ENCODE results near the gene CTTNBP2. TPM values are rescaled to one million over a fixed set of nuclear protein-coding genes. Genes with fewer than 3 reads are reported as not detected.

The CTTNBP2 gene
- total RNA-seq, 1 donor from 2014 or later, result 25.0 TPM

GRCh38 chr7:117755136-117755535 is 118.1 kb downstream of the CTTNBP2 start:
- Histone ChIP-seq H3K36me3 (peaks cover 0 to 27% of the 10 kb centered on the region in 2 donors), H3K4me3 (no peak overlapping the region), H3K9me3 (no peaks in the 10 kb centered on the region), H3K27me3 (no peaks in the 10 kb centered on the region), H3K27ac (no peak overlapping the region), H3K4me1 (no peaks in the 10 kb centered on the region)
- intact Hi-C loops (cut with DNase I), result loop anchor here (5.0 kb wide), 1 partner anchor 342 kb away; no protein-coding TSS in a partner anchor
- no peak for DNase-seq (ENCODE audit: extremely low spot score in 2 of 2)
- TF ChIP-seq, protein P1, sequence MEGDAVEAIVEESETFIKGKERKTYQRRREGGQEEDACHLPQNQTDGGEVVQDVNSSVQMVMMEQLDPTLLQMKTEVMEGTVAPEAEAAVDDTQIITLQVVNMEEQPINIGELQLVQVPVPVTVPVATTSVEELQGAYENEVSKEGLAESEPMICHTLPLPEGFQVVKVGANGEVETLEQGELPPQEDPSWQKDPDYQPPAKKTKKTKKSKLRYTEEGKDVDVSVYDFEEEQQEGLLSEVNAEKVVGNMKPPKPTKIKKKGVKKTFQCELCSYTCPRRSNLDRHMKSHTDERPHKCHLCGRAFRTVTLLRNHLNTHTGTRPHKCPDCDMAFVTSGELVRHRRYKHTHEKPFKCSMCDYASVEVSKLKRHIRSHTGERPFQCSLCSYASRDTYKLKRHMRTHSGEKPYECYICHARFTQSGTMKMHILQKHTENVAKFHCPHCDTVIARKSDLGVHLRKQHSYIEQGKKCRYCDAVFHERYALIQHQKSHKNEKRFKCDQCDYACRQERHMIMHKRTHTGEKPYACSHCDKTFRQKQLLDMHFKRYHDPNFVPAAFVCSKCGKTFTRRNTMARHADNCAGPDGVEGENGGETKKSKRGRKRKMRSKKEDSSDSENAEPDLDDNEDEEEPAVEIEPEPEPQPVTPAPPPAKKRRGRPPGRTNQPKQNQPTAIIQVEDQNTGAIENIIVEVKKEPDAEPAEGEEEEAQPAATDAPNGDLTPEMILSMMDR (IDR thresholded peaks at IDR 0.05), result no peak
- no peak for TF ChIP-seq POLR2A (IDR thresholded peaks at IDR 0.05)

GRCh38 chr7:117751775-117752174 is 121.5 kb downstream of the CTTNBP2 start:
- peaks cover 0 to 17% of the 10 kb centered on the region in 2 donors for H3K36me3 ChIP-seq
- H3K9me3 ChIP-seq, result no peaks in the 10 kb centered on the region
- no peak overlapping the region for H3K27ac ChIP-seq
- H3K27me3 ChIP-seq, result no peaks in the 10 kb centered on the region
- H3K4me3 ChIP-seq, result no peak overlapping the region
- TF ChIP-seq, protein P1 (IDR thresholded peaks at IDR 0.05), result no peak
- no peak for TF ChIP-seq POLR2A (IDR thresholded peaks at IDR 0.05)
- no peak for TF ChIP-seq POLR2AphosphoS5 (IDR thresholded peaks at IDR 0.05; ENCODE audit: insufficient read depth in 1 of 2, low read depth in 1 of 2)
- no peak for DNase-seq (ENCODE audit: extremely low spot score in 2 of 2)
- intact Hi-C loops (cut with DNase I), result no loop called here
- no peaks in the 10 kb centered on the region for H3K4me1 ChIP-seq

DNA sequence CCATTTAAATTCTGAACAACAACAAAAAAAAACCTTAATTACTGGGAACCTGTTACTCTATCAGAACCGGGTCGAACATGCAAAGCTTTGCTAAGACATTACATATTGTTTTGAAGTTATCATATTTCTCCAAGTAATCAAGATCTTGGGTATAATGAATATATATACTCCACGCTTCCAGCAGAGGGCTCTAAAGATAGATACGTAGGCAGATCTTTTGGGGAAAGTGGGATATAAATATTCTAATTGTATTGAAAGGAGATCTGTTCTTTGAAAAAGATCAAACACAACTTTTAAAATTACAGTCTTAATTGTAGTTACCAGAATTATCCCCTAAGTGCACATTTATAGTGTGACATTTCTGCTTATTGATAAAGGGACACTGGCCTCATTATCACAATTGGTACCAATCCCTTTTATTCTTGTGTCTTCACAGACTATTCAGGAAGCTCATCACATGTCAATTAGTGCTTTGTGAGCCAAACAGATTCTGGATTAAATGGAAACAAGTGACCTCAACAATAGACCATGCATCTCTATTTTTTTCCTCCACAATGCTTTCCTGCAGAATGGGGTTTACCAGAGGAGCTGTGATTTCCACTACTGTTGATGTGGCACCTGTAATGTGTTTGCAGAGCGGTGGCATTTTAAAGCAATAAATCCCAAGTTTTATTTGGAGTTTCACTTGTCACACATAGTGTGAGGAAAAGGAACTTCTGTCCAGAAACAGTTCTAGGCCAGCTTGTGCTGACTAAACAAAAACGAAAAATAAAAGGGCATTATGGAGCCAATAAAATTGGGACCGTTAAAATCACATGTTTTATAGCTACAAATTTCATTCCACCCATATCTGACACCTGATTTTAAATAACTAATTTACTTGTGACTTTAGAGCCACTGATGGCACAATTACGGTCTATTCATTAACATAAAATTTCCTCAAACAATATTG is 122.4 kb downstream of the CTTNBP2 start:
- Histone ChIP-seq H3K4me1 (no peaks in the 10 kb centered on the region), H3K27me3 (no peaks in the 10 kb centered on the region), H3K4me3 (no peak overlapping the region), H3K27ac (no peak overlapping the region), H3K36me3 (peaks cover 0 to 9% of the 10 kb centered on the region in 2 donors), H3K9me3 (no peaks in the 10 kb centered on the region)
- TF ChIP-seq POLR2A (IDR thresholded peaks at IDR 0.05) (no peak), POLR2AphosphoS5 (IDR thresholded peaks at IDR 0.05; ENCODE audit: insufficient read depth in 1 of 2, low read depth in 1 of 2) (no peak)
- TF ChIP-seq, protein P1 (IDR thresholded peaks at IDR 0.05), result peak in 2 of 3 experiments; percentile 36 to 59
- intact Hi-C loops (cut with DNase I), result no loop called here
- DNase-seq (ENCODE audit: extremely low spot score in 2 of 2), result no peak

DNA sequence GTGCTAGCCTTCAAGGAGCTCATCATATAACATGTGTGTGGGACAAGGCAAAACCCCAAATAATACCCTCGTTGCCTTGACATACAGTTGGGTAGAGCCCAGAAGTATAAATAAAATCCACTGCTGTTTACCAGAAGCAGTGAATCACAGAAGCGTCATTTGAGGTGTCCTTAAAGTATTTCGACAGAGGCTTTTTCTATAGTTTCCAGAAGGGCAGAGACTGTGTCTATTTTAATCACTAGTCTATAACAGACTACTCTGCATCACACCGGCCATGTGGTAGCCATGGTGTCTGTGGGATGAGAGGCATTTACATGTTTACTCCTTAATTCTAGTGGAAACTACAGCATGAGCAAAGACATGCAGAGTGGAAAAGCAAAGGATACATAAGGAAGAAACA is 131.3 kb downstream of the CTTNBP2 start:
- TF ChIP-seq, protein P1 (IDR thresholded peaks at IDR 0.05), result no peak
- no peak for TF ChIP-seq POLR2AphosphoS5 (IDR thresholded peaks at IDR 0.05; ENCODE audit: insufficient read depth in 1 of 2, low read depth in 1 of 2)
- no peak overlapping the region for H3K27ac ChIP-seq
- no peaks in the 10 kb centered on the region for H3K9me3 ChIP-seq
- peaks cover 0 to 12% of the 10 kb centered on the region in 2 donors for H3K36me3 ChIP-seq
- no peaks in the 10 kb centered on the region for H3K27me3 ChIP-seq
- H3K4me3 ChIP-seq, result no peak overlapping the region
- DNase-seq (ENCODE audit: extremely low spot score in 2 of 2), result no peak
- H3K4me1 ChIP-seq, result no peaks in the 10 kb centered on the region
- intact Hi-C loops (cut with DNase I), result no loop called here

- Histone ChIP-seq H3K9me3 (no peaks in the 10 kb centered on the region), H3K4me3 (no peak overlapping the region), H3K27me3 (no peaks in the 10 kb centered on the region), H3K27ac (no peak overlapping the region), H3K36me3 (peaks cover 0 to 23% of the 10 kb centered on the region in 2 donors), H3K4me1 (no peaks in the 10 kb centered on the region)
- intact Hi-C loops (cut with DNase I), result no loop called here
- TF ChIP-seq POLR2AphosphoS5 (IDR thresholded peaks at IDR 0.05; ENCODE audit: insufficient read depth in 1 of 2, low read depth in 1 of 2), result no peak
- TF ChIP-seq POLR2A (IDR thresholded peaks at IDR 0.05), result no peak
- TF ChIP-seq, protein P1 (IDR thresholded peaks at IDR 0.05), result no peak
- DNase-seq (ENCODE audit: extremely low spot score in 2 of 2), result no peak
These were observed 134.2 kb downstream of the CTTNBP2 start for GRCh38 chr7:117739085-117739484.
